A549 (cell line): ENCODE measurements around the gene DAGLA. TPM values are rescaled to one million over a fixed set of nuclear protein-coding genes. Genes with fewer than 3 reads are reported as not detected.

Source experiments
- ATAC-seq, 2 experiments: fragments of 200-7000 bp in 1 of 2; fragments of >200 bp in 1 of 2; cut with Nextera tagmentation in 1 of 2; cut with Tn5 transposase in 1 of 2; 3 replicates each; pipeline versions ENCODE4 v1.8.0 to v1.9.1; 2018 to 2020; ENCODE audit warnings: mild to moderate bottlenecking in 1 of 2, moderate library complexity in 1 of 2
- CTCF ChIA-PET: fragments of 300-600 bp; sonication (Branson Sonifier 250); formaldehyde crosslinking; extraction: SDS; loops from one replicate; lab custom pipeline; 2021; ENCODE audit warnings: antibody characterized with exemption, inconsistent platforms; lab: Yijun Ruan, JAX
- POLR2A ChIA-PET: fragments of 350-600 bp; formaldehyde crosslinking; extraction: SDS; loops from one replicate; lab custom pipeline; 2021; ENCODE audit warnings: antibody characterized with exemption, inconsistent platforms; lab: Yijun Ruan, JAX
- DNase-seq, 2 experiments: peaks; one replicate each; pipeline versions ENCODE4 v3.0.0 to v3.0.0-alpha.2; 2011 to 2016; ENCODE audit warnings: low read depth in 1 of 2, low spot score in 1 of 2
- FAIRE-seq: peaks from 2 replicates; lab custom pipeline; 2011; peaks lifted over from hg19 to GRCh38; lab: Jason Lieb, UNC
- H3K27ac ChIP-seq, 2 experiments: fragments of >200 bp; sonication (Bioruptor Twin); formaldehyde crosslinking; 3 replicates each; pipeline ENCODE4 v1.5.1; 2016 to 2017
- H3K4me1 ChIP-seq: fragments of >200 bp; sonication (Bioruptor Twin); formaldehyde crosslinking; 3 replicates; pipeline ENCODE4 v1.6.1; 2016
- H3K4me2 ChIP-seq: fragments of >200 bp; sonication (Bioruptor Twin); formaldehyde crosslinking; 3 replicates; pipeline ENCODE4 v1.6.1; 2016
- H3K4me3 ChIP-seq: fragments of >200 bp; sonication (Bioruptor Twin); formaldehyde crosslinking; 3 replicates; pipeline ENCODE4 v1.5.1; 2016
- H3K9me3 ChIP-seq: fragments of >200 bp; sonication (Bioruptor Twin); formaldehyde crosslinking; 3 replicates; pipeline ENCODE4 v1.6.1; 2016
- ATOH8 ChIP-seq: fragments of 250-450 bp; sonication (Bioruptor Pico); IDR thresholded peaks from 2 replicates; pipeline ENCODE4 v1.5.0; 2020; ENCODE audit warnings: low read depth, mild to moderate bottlenecking, moderate library complexity
- BCL3 ChIP-seq: fragments of >200 bp; sonication (Bioruptor Twin); formaldehyde crosslinking; IDR thresholded peaks from 3 replicates; pipeline ENCODE4 v1.6.1; 2016
- CBX2 ChIP-seq: fragments of 200-600 bp; sonication (generic); IDR thresholded peaks from 2 replicates; pipeline ENCODE4 v1.6.1; 2016; ENCODE audit warnings: low read depth, mild to moderate bottlenecking, borderline replicate concordance
- CBX8 ChIP-seq: fragments of 200-600 bp; sonication (generic); IDR thresholded peaks from 2 replicates; pipeline ENCODE4 v1.6.1; 2016
- CEBPB ChIP-seq, 2 experiments: fragments of >200 bp in 1 of 2; sonication (Bioruptor Twin) in 1 of 2; formaldehyde crosslinking in 1 of 2; IDR thresholded peaks; 2 replicates each; pipeline ENCODE4 v1.6.1; 2012 to 2016
- CTCF ChIP-seq: fragments of >200 bp; sonication (Bioruptor Twin); formaldehyde crosslinking; IDR thresholded peaks from 3 replicates; pipeline ENCODE4 v1.5.1; 2016
- E2F6 ChIP-seq: IDR thresholded peaks from 2 replicates; pipeline ENCODE4 v1.6.1; 2012; ENCODE audit warnings: low read depth, borderline replicate concordance
- ESRRA ChIP-seq: fragments of 150-350 bp; IDR thresholded peaks from 2 replicates; pipeline ENCODE4 v1.6.1; 2014; ENCODE audit warnings: mild to moderate bottlenecking, low read length, borderline replicate concordance
- FOSB ChIP-seq: fragments of 250-450 bp; sonication (Bioruptor Pico); IDR thresholded peaks from 2 replicates; pipeline ENCODE4 v1.5.0; 2020; ENCODE audit warnings: mild to moderate bottlenecking, moderate library complexity
- FOSL2 ChIP-seq, 2 experiments: fragments of 450-650 bp in 1 of 2; fragments of >200 bp in 1 of 2; sonication (Bioruptor Twin) in 1 of 2; formaldehyde crosslinking; IDR thresholded peaks; 2 replicates each; pipeline versions ENCODE4 v1.5.0 to v1.6.1; 2016 to 2020; ENCODE audit warnings: mild to moderate bottlenecking in 1 of 2, moderate library complexity in 1 of 2
- GATA3 ChIP-seq: IDR thresholded peaks from 2 replicates; pipeline ENCODE4 v1.6.1; 2012; ENCODE audit warnings: borderline replicate concordance
- HES2 ChIP-seq: fragments of >200 bp; sonication (Bioruptor Twin); formaldehyde crosslinking; IDR thresholded peaks from 2 replicates; pipeline ENCODE4 v1.6.1; 2016
- HOXA7 ChIP-seq: fragments of 250-450 bp; sonication (Bioruptor Pico); IDR thresholded peaks from 2 replicates; pipeline ENCODE4 v1.5.0; 2020; ENCODE audit warnings: mild to moderate bottlenecking, moderate library complexity
- JUN ChIP-seq, 2 experiments: fragments of >200 bp; sonication (Bioruptor Twin); formaldehyde crosslinking; IDR thresholded peaks; 2 replicates in 1 of 2; 3 replicates in 1 of 2; pipeline ENCODE4 v1.6.1; 2016 to 2017
- MAX ChIP-seq: IDR thresholded peaks from 2 replicates; pipeline ENCODE4 v1.6.1; 2012
- MAZ ChIP-seq: fragments of 150-350 bp; IDR thresholded peaks from 2 replicates; pipeline ENCODE4 v1.6.1; 2014; ENCODE audit warnings: antibody characterized with exemption, low read depth, low read length, borderline replicate concordance
- NR3C1 ChIP-seq: fragments of >200 bp; sonication (Bioruptor Twin); formaldehyde crosslinking; IDR thresholded peaks from 3 replicates; pipeline ENCODE4 v1.6.1; 2017
- PHF8 ChIP-seq: fragments of 200-600 bp; sonication (generic); IDR thresholded peaks from 2 replicates; pipeline ENCODE4 v1.6.1; 2016; ENCODE audit warnings: low read depth, mild to moderate bottlenecking, antibody characterized with exemption, moderate library complexity, borderline replicate concordance
- POLR2A ChIP-seq: IDR thresholded peaks from 2 replicates; pipeline ENCODE4 v1.6.1; 2012; ENCODE audit warnings: mild to moderate bottlenecking, low read length
- RAD21 ChIP-seq, 2 experiments: fragments of >200 bp in 1 of 2; sonication (Bioruptor Twin) in 1 of 2; formaldehyde crosslinking in 1 of 2; IDR thresholded peaks in 1 of 2; conservative IDR thresholded peaks in 1 of 2; 2 replicates in 1 of 2; 3 replicates in 1 of 2; pipeline ENCODE4 v1.6.1; 2012 to 2018; ENCODE audit warnings: inconsistent platforms in 1 of 2
- RCOR1 ChIP-seq: fragments of 150-350 bp; IDR thresholded peaks from 2 replicates; pipeline ENCODE4 v1.6.1; 2014; ENCODE audit warnings: antibody characterized with exemption, low read length, low read depth
- RFX5 ChIP-seq: fragments of 450-650 bp; IDR thresholded peaks from 2 replicates; pipeline ENCODE4 v1.7.1; 2014; ENCODE audit warnings: antibody characterized with exemption, mild to moderate bottlenecking, moderate library complexity
- SMC3 ChIP-seq: fragments of >200 bp; sonication (Bioruptor Twin); formaldehyde crosslinking; IDR thresholded peaks from 3 replicates; pipeline ENCODE4 v1.6.1; 2018; ENCODE audit warnings: inconsistent platforms
- ZNF302 ChIP-seq: fragments of 250-450 bp; sonication (Bioruptor Pico); IDR thresholded peaks from 2 replicates; pipeline ENCODE4 v1.9.0; 2021; ENCODE audit warnings: inconsistent platforms, mild to moderate bottlenecking, moderate library complexity
- WGBS: methylation state at CpG from one replicate; pipeline ENCODE4 v1.1.6; 2017; ENCODE audit errors: missing lambda C conversion rate; 5-methylcytosine and 5-hydroxymethylcytosine counted together
- polyA plus RNA-seq, 4 experiments: library from polyadenylated mRNA; depleted of rRNA in 3 of 4; stranded (reverse); fragments of >200 nt; fragmentation: RNase III in 1 of 4; extraction: RNeasy Plus Mini Kit Qiagen cat#74134 plus additional on column Dnase treatment in 1 of 4; gene quantifications; 2 replicates in 3 of 4; 3 replicates in 1 of 4; pipeline ENCODE4 v1.2.3, GENCODE V29; 2011 to 2017
- TF ChIP-seq, protein P1 (sequence below): fragments of 450-650 bp; IDR thresholded peaks from 2 replicates; pipeline ENCODE4 v1.6.1; 2014; ENCODE audit warnings: antibody characterized with exemption

Gene DAGLA
- polyA plus RNA-seq, 2 of the 4 experiments (the other 2 are of a cell fraction): 0.93 to 2.5 TPM

- FAIRE-seq: no peak
- Histone ChIP-seq H3K4me2 (peak within 1 kb of the TSS; percentile 100), H3K9me3 (no peaks in the 10 kb centered on the region), H3K27ac (peak within 1 kb of the TSS; percentile 95 to 99), H3K4me1 (peaks cover 55% of the 10 kb centered on the region), H3K4me3 (peak within 1 kb of the TSS; percentile 92)
- WGBS: 0% methylated on average over 16 of the region's 93 CpGs
- ChIA-PET CTCF (interaction anchor here (0.6 to 11.1 kb wide), 19 partner anchors 9 to 355 kb away, joined by 3 to 156 read pairs (median 5); partner anchors contain the start of genes FEN1 and TMEM258), POLR2A (no interaction called here)
- DNase-seq: peak in 1 of 2 experiments; percentile 50
- TF ChIP-seq ZNF302 (CRISPR knock-in tag) (no peak), GATA3 (no peak), BCL3 (no peak), MAX (0 out of 2 replicates have a peak, but pooled peaks have one; percentile 37), HES2 (no peak), E2F6 (no peak), JUN (IDR thresholded peaks at IDR 0.05) (no peak), NR3C1 (no peak), POLR2A (peak; percentile 47; the same call in 1 of the 2 replicates), HOXA7 (no peak), SMC3 (peak; percentile 63), ESRRA (no peak), CBX2 (no peak), CEBPB (IDR thresholded peaks at IDR 0.05) (no peak), ATOH8 (CRISPR knock-in tag) (no peak), MAZ (no peak), RAD21 (conservative IDR thresholded peaks at IDR 0.05 in 1 of 2, IDR thresholded peaks at IDR 0.05 in 1 of 2) (peak; percentile 21 to 48; a peak in 4 of 5 replicates), RCOR1 (no peak), RFX5 (no peak), FOSL2 (IDR thresholded peaks at IDR 0.05) (no peak), FOSL2 (CRISPR knock-in tag; IDR thresholded peaks at IDR 0.05) (no peak), CTCF (peak; percentile 98), PHF8 (no peak), FOSB (no peak), CBX8 (no peak)
- TF ChIP-seq, protein P1, sequence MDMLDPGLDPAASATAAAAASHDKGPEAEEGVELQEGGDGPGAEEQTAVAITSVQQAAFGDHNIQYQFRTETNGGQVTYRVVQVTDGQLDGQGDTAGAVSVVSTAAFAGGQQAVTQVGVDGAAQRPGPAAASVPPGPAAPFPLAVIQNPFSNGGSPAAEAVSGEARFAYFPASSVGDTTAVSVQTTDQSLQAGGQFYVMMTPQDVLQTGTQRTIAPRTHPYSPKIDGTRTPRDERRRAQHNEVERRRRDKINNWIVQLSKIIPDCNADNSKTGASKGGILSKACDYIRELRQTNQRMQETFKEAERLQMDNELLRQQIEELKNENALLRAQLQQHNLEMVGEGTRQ: no peak
- ATAC-seq: peak; percentile 61 to 63
Observed at GRCh38 chr11:61752117-61752924, 72.1 kb downstream of the DAGLA start, which contains the start of gene MYRF. TSS of gene MYRF (plus strand) at chr11:61752636. CDS start at chr11:61752745, 109 bp downstream.
